Right atrium auricular region (tissue), 2 donors: Measurements from ENCODE around the gene BEX3. TPM values are rescaled to one million over a fixed set of nuclear protein-coding genes. Genes with fewer than 3 reads are reported as not detected.
A peak's percentile ranks its signal among the peaks of the same experiment; 100 is the strongest.

Experiments
- DNase-seq: peaks from one replicate; pipeline ENCODE4 v3.0.0-alpha.2; 2019; ENCODE audit warnings: low spot score
- H3K27ac ChIP-seq, 2 donors: fragments of 200-600 bp; sonication (generic); 1 replicate in 1 of 2; 2 replicates in 1 of 2; pipeline ENCODE4 v1.5.1; 2016 to 2019
- H3K27me3 ChIP-seq, 2 donors: fragments of 200-600 bp; sonication (generic); one replicate each; pipeline versions ENCODE4 v1.5.1 to v1.6.0; 2017 to 2019
- H3K36me3 ChIP-seq: fragments of 200-600 bp; sonication (generic); one replicate; pipeline ENCODE4 v1.5.1; 2016
- H3K4me1 ChIP-seq, 2 donors: fragments of 200-600 bp; sonication (generic); one replicate each; pipeline versions ENCODE4 v1.5.1 to v1.6.0; 2017 to 2019
- H3K4me3 ChIP-seq, 2 donors: fragments of 200-600 bp; sonication (generic); 1 replicate in 1 of 2; 2 replicates in 1 of 2; pipeline ENCODE4 v1.5.1; 2017 to 2019; ENCODE audit warnings: mild to moderate bottlenecking in 1 of 2, moderate library complexity in 1 of 2
- H3K9me3 ChIP-seq, 2 donors: fragments of 200-600 bp; sonication (generic); one replicate each; pipeline ENCODE4 v1.5.1; 2019
- CTCF ChIP-seq, 2 donors: fragments of 200-600 bp; sonication (generic); IDR thresholded peaks; one replicate each; pipeline ENCODE4 v1.5.1; 2019; ENCODE audit warnings: antibody characterized with exemption in 2 of 2
- total RNA-seq, 2 donors: library from RNA; depleted of rRNA; stranded (reverse); fragments of >200 nt; gene quantifications; one replicate each; pipeline ENCODE4 v1.1.0, GENCODE V29; 2016

The BEX3 gene
- total RNA-seq, 2 donors from 2014 or later: 201 to 229 TPM

DNA sequence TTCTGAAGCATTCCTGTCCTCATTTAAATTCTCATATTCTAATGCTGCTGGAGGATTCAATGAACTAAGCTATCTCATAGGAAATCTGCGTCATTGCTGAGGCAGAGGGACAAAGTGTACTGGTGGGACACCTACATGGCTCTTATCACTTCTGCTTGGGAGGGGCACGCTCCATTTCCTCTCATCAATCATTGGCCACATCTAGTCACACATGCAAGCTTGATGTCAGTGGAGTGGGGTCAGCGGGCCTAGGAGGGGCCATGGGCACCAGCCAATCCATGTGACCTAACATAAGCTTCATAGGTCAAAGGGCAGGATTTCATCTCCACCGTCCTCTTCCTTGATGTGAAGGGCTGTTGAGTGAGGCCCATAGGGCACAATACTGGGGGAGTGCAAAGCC, 21.4 kb downstream of the BEX3 start:
- DNase-seq: no peak
- Histone ChIP-seq H3K4me1 (no peaks in the 10 kb centered on the region), H3K9me3 (no peaks in the 10 kb centered on the region), H3K4me3 (no peak overlapping the region), H3K27ac (no peak overlapping the region), H3K36me3 (no peaks in the 10 kb centered on the region), H3K27me3 (no peaks in the 10 kb centered on the region)
- no peak for TF ChIP-seq CTCF (IDR thresholded peaks at IDR 0.05)

GRCh38 chrX:103398421-103398864, 22.1 kb downstream of the BEX3 start:
- no peaks in the 10 kb centered on the region for H3K9me3 ChIP-seq
- H3K4me3 ChIP-seq: no peak overlapping the region
- no peak for DNase-seq
- no peaks in the 10 kb centered on the region for H3K27me3 ChIP-seq
- no peak overlapping the region for H3K27ac ChIP-seq
- no peaks in the 10 kb centered on the region for H3K4me1 ChIP-seq
- TF ChIP-seq CTCF (IDR thresholded peaks at IDR 0.05): no peak
- H3K36me3 ChIP-seq: no peaks in the 10 kb centered on the region

DNA sequence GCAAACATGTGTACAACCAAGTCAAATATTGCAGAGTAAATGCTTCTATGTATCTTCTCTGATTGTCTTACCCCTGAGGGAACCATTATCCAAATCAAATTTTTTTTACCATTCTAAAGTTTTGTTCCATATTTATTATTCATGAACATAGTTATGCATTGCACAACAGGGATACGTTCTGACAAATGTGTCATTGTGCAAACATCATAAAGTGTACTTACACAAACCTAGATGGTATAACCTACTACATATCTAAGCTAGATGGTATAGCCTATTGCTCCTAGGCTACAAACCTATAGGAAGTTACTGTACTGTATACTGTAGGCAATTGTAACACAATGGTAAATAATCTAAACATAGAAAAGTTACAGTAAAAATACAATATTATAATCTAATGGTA, 23.4 kb downstream of the BEX3 start:
- no peak overlapping the region for H3K4me3 ChIP-seq
- H3K36me3 ChIP-seq: no peaks in the 10 kb centered on the region
- H3K4me1 ChIP-seq: no peaks in the 10 kb centered on the region
- H3K9me3 ChIP-seq: no peaks in the 10 kb centered on the region
- no peak overlapping the region for H3K27ac ChIP-seq
- no peaks in the 10 kb centered on the region for H3K27me3 ChIP-seq
- TF ChIP-seq CTCF (IDR thresholded peaks at IDR 0.05): no peak
- no peak for DNase-seq

- Histone ChIP-seq H3K36me3 (no peaks in the 10 kb centered on the region), H3K9me3 (no peaks in the 10 kb centered on the region), H3K4me3 (no peak overlapping the region), H3K27ac (no peak overlapping the region), H3K4me1 (no peaks in the 10 kb centered on the region), H3K27me3 (no peaks in the 10 kb centered on the region)
- DNase-seq: no peak
- no peak for TF ChIP-seq CTCF (IDR thresholded peaks at IDR 0.05)
Observed at GRCh38 chrX:103400931-103401330, 24.6 kb downstream of the BEX3 start.

GRCh38 chrX:103404231-103405008, 28.1 kb downstream of the BEX3 start:
- DNase-seq: peak; percentile 80
- H3K4me1 ChIP-seq: no peaks in the 10 kb centered on the region
- no peak overlapping the region for H3K27ac ChIP-seq
- no peaks in the 10 kb centered on the region for H3K27me3 ChIP-seq
- no peak for TF ChIP-seq CTCF (IDR thresholded peaks at IDR 0.05)
- H3K9me3 ChIP-seq: no peaks in the 10 kb centered on the region
- H3K36me3 ChIP-seq: no peaks in the 10 kb centered on the region
- peak overlapping the region; percentile 41 to 50 for H3K4me3 ChIP-seq

DNA sequence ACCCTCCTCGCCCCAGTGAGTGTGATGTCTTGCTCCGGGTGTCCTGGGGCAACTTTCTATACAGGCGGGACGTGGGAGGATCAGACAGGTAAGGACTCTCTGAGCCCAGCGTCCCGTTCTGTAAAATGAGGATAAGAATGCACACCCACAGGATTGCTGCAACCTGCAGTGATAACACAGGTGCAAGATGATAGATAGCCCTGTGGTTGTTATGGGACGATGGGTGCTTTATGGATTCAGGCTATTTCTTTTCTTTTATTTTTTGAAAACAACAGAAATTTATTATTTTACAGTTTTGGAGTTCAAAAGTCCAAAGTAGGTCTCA, 28.6 kb downstream of the BEX3 start:
- H3K27me3 ChIP-seq: no peaks in the 10 kb centered on the region
- no peak overlapping the region for H3K27ac ChIP-seq
- peak overlapping the region; percentile 41 to 50 for H3K4me3 ChIP-seq
- H3K4me1 ChIP-seq: no peaks in the 10 kb centered on the region
- TF ChIP-seq CTCF (IDR thresholded peaks at IDR 0.05): no peak
- H3K36me3 ChIP-seq: no peaks in the 10 kb centered on the region
- H3K9me3 ChIP-seq: no peaks in the 10 kb centered on the region
- no peak for DNase-seq
